ENCODE results near the gene LRRFIP2.

LRRFIP2 gene

DNA sequence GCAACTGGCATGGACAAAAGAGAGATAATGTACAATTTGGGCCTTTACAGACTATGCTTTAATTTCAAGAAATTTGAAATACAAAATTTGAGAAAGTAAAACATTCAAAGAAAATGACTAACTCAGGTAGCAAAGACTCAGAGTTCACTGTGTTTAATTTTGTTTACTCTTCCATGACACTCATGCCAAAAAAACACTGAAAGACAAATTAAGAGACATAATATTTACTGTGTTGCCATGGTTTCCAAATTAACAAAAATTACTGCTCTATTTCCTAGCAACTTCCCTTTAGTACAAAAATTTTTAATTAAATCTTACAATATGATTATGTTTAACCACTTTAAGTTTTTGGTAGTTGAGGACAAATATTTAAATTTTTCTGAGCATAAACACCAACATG, 29.6 kb downstream of the LRRFIP2 start:
- peak; percentile 26 for DNase-seq (ENCODE audit: low read depth)
- peaks cover 52% of the 10 kb centered on the region for H3K36me3 ChIP-seq (ENCODE audit: control insufficient read depth, insufficient read depth, low read length, severe bottlenecking)
- no peaks in the 10 kb centered on the region for H3K9me3 ChIP-seq (ENCODE audit: control insufficient read depth, low read length)
- H3K27me3 ChIP-seq (replicated peaks; ENCODE audit: control insufficient read depth, insufficient read depth, low read length): no peaks in the 10 kb centered on the region
- H3K4me1 ChIP-seq (ENCODE audit: control insufficient read depth, insufficient read depth, low read length): peaks cover 19% of the 10 kb centered on the region
- H3K9ac ChIP-seq (ENCODE audit: low read length): no peak overlapping the region
- H3K4me3 ChIP-seq (ENCODE audit: low read length): no peak overlapping the region

DNA sequence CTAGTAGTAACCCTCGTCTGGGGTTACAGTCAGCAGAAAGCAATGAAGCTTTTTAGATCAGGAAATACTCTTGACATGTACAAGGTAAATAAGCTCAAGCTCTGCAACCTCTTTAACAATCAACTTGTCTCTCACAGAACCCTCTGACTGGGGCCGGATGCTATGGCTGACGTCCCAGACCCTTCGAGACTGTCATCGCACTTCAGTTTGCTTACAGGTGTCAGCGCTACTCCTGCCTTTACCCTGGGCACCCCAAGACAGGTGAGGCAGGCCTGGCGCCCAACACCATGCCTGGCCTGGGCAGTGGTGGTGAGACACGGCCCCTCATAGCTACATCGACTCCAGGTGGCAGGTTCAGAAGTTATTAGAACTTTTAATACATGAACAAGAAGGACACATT, 30.6 kb downstream of the LRRFIP2 start:
- no peaks in the 10 kb centered on the region for H3K9me3 ChIP-seq (ENCODE audit: control insufficient read depth, low read length)
- H3K27me3 ChIP-seq (replicated peaks; ENCODE audit: control insufficient read depth, insufficient read depth, low read length): no peaks in the 10 kb centered on the region
- H3K9ac ChIP-seq (ENCODE audit: low read length): no peak overlapping the region
- no peak for DNase-seq (ENCODE audit: low read depth)
- no peak overlapping the region for H3K4me3 ChIP-seq (ENCODE audit: low read length)
- H3K36me3 ChIP-seq (ENCODE audit: control insufficient read depth, insufficient read depth, low read length, severe bottlenecking): peaks cover 49% of the 10 kb centered on the region
- H3K4me1 ChIP-seq (ENCODE audit: control insufficient read depth, insufficient read depth, low read length): peaks cover 19% of the 10 kb centered on the region

DNA sequence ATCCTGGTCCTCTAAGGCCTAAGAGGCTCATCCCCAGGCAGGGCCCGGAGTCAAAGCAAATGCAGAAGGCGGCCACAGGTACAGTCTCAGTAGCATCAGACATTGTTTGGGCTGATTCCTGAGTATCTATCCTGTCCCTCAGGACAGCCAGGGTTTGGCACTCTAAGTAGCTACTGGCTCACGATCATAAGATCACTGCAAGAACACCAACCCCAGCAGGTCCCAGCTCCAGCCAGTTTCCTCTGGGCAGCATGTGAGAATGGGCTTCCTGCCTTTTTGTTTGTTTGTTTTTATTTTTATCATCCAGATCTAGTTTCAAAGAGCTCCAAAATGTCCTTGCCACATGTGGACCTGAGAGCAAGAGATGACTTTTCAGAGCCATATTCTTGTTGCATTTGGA, 32.7 kb downstream of the LRRFIP2 start:
- Histone ChIP-seq H3K9ac (ENCODE audit: low read length) (no peak overlapping the region), H3K4me3 (ENCODE audit: low read length) (no peak overlapping the region), H3K27me3 (replicated peaks; ENCODE audit: control insufficient read depth, insufficient read depth, low read length) (no peaks in the 10 kb centered on the region), H3K4me1 (ENCODE audit: control insufficient read depth, insufficient read depth, low read length) (peaks cover 25% of the 10 kb centered on the region), H3K36me3 (ENCODE audit: control insufficient read depth, insufficient read depth, low read length, severe bottlenecking) (peaks cover 31% of the 10 kb centered on the region), H3K9me3 (ENCODE audit: control insufficient read depth, low read length) (no peaks in the 10 kb centered on the region)
- no peak for DNase-seq (ENCODE audit: low read depth)

DNA sequence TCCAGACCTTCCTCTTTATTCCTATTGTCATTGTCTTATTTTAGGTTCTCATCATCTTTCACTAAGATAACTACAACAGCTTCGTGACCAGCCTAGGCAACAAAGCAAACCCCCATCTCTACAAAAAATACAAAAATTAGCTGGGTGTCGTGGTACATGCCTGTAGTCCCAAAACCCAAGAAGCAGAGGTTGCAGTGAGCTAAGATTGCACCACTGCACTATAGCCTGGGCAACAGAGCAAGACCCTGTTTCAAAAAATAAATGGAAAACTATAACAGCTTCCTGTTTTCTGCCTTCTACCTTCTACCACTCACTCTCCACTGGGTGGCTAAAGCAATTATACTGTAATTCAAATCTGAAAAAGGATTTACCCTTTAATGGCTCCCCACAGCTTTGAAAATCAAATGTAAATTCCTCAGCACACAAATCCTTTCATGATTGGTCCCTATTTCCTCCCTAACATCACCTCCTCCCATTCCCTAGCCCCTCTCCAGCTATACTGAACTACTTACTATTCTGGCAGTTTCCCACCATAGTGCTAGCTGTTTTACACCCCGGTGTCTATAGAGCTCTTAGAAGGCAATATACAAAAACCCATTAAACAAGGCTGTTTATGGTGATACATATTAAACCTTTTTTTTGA, 33.4 kb downstream of the LRRFIP2 start:
- no peak overlapping the region for H3K4me3 ChIP-seq (ENCODE audit: low read length)
- peaks cover 26% of the 10 kb centered on the region for H3K36me3 ChIP-seq (ENCODE audit: control insufficient read depth, insufficient read depth, low read length, severe bottlenecking)
- DNase-seq (ENCODE audit: low read depth): no peak
- H3K4me1 ChIP-seq (ENCODE audit: control insufficient read depth, insufficient read depth, low read length): peaks cover 25% of the 10 kb centered on the region
- no peaks in the 10 kb centered on the region for H3K27me3 ChIP-seq (replicated peaks; ENCODE audit: control insufficient read depth, insufficient read depth, low read length)
- H3K9me3 ChIP-seq (ENCODE audit: control insufficient read depth, low read length): no peaks in the 10 kb centered on the region
- no peak overlapping the region for H3K9ac ChIP-seq (ENCODE audit: low read length)

DNA sequence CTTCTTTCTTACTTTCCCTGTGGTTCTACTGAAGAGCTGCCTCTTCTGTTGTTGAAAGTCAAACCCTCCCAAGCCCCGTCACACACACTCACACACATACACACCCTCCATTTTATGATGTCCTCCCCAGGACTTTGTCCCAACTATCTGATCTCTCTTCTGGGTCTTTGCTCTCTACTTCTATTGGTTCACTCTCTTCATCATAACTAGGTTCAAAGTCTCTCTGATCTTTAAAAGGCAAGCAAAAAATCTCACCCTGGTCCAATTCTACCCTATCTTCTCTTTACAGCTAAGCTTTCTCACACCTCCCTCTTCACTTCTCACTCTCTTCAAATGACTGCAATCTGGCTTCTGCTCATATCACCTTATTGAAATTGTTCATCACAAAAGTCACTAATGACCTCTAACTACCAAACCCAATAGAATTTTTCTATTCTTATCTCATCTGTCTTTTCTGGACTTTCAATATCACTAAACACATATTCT, 34.8 kb downstream of the LRRFIP2 start:
- no peaks in the 10 kb centered on the region for H3K27me3 ChIP-seq (replicated peaks; ENCODE audit: control insufficient read depth, insufficient read depth, low read length)
- DNase-seq (ENCODE audit: low read depth): no peak
- H3K4me3 ChIP-seq (ENCODE audit: low read length): no peak overlapping the region
- H3K9ac ChIP-seq (ENCODE audit: low read length): no peak overlapping the region
- peaks cover 17% of the 10 kb centered on the region for H3K4me1 ChIP-seq (ENCODE audit: control insufficient read depth, insufficient read depth, low read length)
- peaks cover 26% of the 10 kb centered on the region for H3K36me3 ChIP-seq (ENCODE audit: control insufficient read depth, insufficient read depth, low read length, severe bottlenecking)
- no peaks in the 10 kb centered on the region for H3K9me3 ChIP-seq (ENCODE audit: control insufficient read depth, low read length)

DNA sequence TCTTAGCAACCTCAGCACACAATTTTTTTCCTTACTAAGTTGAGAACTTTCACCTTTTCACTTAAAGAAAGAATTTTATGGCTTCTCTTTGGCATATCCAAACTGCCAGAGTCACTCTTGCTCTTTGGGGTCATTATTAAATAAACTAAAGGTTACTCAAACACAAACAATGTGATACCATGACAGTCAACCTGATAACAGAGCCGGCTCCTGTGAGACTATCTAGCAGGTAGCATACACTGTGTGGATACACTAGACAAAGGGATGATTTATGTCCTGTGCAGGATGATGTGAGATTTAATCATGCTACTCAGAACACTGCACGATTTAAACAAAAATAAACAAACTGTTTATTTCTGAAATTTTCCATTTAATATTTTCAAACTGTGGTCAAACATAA, 35.6 kb downstream of the LRRFIP2 start:
- Histone ChIP-seq H3K9me3 (ENCODE audit: control insufficient read depth, low read length) (no peaks in the 10 kb centered on the region), H3K4me3 (ENCODE audit: low read length) (no peak overlapping the region), H3K27me3 (replicated peaks; ENCODE audit: control insufficient read depth, insufficient read depth, low read length) (no peaks in the 10 kb centered on the region), H3K4me1 (ENCODE audit: control insufficient read depth, insufficient read depth, low read length) (peaks cover 16% of the 10 kb centered on the region), H3K36me3 (ENCODE audit: control insufficient read depth, insufficient read depth, low read length, severe bottlenecking) (peaks cover 26% of the 10 kb centered on the region), H3K9ac (ENCODE audit: low read length) (no peak overlapping the region)
- no peak for DNase-seq (ENCODE audit: low read depth)

DNA sequence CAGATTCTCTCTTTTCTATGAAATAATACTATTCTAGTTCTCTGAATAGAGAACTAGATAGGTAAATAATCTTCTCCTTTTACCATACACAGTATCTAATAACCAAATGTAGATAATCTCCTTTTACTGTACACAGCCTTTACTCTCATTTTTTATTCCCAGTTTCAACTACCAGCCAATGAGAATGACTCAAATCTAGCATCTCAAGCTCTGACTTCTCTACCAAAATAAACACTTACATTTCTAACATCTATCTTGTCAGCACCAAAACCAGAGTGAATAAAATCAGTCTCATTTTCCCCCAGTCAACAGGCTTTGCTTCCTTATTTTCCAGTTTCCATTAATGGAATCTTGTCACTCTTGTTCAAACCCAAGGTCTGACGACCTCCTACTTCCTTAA, 36.9 kb downstream of the LRRFIP2 start:
- H3K4me3 ChIP-seq (ENCODE audit: low read length): no peak overlapping the region

DNA sequence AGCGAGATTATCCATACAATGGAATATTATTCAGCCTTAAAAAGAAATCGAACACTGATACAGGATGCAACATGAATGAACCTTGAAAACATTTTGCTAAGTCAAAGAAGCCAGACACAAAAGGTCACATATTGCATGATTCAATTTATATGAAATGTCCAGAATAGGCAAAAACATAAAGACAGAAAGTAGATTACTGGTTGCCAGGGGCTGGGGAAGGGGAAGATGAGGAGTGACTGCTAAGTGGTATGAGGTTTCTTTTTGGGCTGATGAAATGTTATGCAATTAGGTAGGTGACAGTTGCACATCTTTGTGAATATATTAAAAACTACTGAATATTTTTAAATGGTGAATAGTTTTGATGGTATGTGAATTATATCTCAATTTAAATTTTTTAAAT, 38.3 kb downstream of the LRRFIP2 start:
- no peak overlapping the region for H3K4me3 ChIP-seq (ENCODE audit: low read length)
- H3K36me3 ChIP-seq (ENCODE audit: control insufficient read depth, insufficient read depth, low read length, severe bottlenecking): peaks cover 1% of the 10 kb centered on the region
- peak; percentile 48 for DNase-seq (ENCODE audit: low read depth)
- H3K4me1 ChIP-seq (ENCODE audit: control insufficient read depth, insufficient read depth, low read length): peaks cover 33% of the 10 kb centered on the region
- H3K27me3 ChIP-seq (replicated peaks; ENCODE audit: control insufficient read depth, insufficient read depth, low read length): no peaks in the 10 kb centered on the region
- no peaks in the 10 kb centered on the region for H3K9me3 ChIP-seq (ENCODE audit: control insufficient read depth, low read length)
- H3K9ac ChIP-seq (ENCODE audit: low read length): no peak overlapping the region

More for the DNA sequence above, 36.9 kb downstream of the LRRFIP2 start:
- H3K4me1 ChIP-seq (ENCODE audit: control insufficient read depth, insufficient read depth, low read length): peaks cover 19% of the 10 kb centered on the region
- no peak for DNase-seq (ENCODE audit: low read depth)
- peaks cover 15% of the 10 kb centered on the region for H3K36me3 ChIP-seq (ENCODE audit: control insufficient read depth, insufficient read depth, low read length, severe bottlenecking)
- H3K27me3 ChIP-seq (replicated peaks; ENCODE audit: control insufficient read depth, insufficient read depth, low read length): no peaks in the 10 kb centered on the region
- no peak overlapping the region for H3K9ac ChIP-seq (ENCODE audit: low read length)
- H3K9me3 ChIP-seq (ENCODE audit: control insufficient read depth, low read length): no peaks in the 10 kb centered on the region

DNA sequence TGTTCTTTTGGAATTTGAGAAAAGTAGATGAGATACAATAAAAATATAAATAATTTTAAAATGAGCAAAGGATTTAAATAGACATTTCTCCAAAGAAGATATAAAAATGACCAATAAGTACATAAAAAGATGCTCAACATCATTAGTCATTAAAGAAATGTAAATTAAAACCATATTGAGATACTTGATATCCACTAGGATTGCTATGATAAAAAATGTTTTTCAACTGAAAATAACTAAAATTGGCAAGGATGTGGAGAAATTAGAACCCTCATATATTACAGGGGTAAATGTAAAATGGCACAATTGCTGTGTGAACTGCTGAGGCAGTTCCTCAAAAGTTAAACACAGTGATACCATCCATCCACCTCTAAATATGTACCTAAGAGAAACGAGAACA, 38.8 kb downstream of the LRRFIP2 start:
- Histone ChIP-seq H3K27me3 (replicated peaks; ENCODE audit: control insufficient read depth, insufficient read depth, low read length) (no peaks in the 10 kb centered on the region), H3K9ac (ENCODE audit: low read length) (no peak overlapping the region), H3K9me3 (ENCODE audit: control insufficient read depth, low read length) (no peaks in the 10 kb centered on the region), H3K4me3 (ENCODE audit: low read length) (no peak overlapping the region), H3K36me3 (ENCODE audit: control insufficient read depth, insufficient read depth, low read length, severe bottlenecking) (no peaks in the 10 kb centered on the region), H3K4me1 (ENCODE audit: control insufficient read depth, insufficient read depth, low read length) (peaks cover 36% of the 10 kb centered on the region)
- no peak for DNase-seq (ENCODE audit: low read depth)

DNA sequence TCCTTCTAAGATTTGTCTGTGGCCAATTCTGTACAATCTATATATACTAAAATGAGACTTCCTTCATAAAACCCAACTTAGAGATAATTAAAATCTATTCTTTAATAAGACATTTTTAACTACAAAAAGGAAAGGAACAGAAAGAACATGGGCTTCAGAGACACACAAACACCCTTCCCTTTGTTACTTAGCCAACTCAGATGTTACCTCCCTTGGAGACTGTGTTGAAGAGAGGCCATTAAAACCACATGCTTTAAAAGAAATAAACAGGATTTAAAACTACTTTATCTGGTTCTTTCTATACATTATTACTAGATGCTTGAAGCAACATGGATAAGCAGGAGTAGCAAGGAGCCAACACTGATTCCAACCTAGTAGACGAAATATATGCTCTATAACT, 42.0 kb downstream of the LRRFIP2 start:
- H3K9me3 ChIP-seq (ENCODE audit: control insufficient read depth, low read length): no peaks in the 10 kb centered on the region
- peaks cover under 1% of the 10 kb centered on the region for H3K36me3 ChIP-seq (ENCODE audit: control insufficient read depth, insufficient read depth, low read length, severe bottlenecking)
- no peak for DNase-seq (ENCODE audit: low read depth)
- H3K4me3 ChIP-seq (ENCODE audit: low read length): no peak overlapping the region
- H3K27me3 ChIP-seq (replicated peaks; ENCODE audit: control insufficient read depth, insufficient read depth, low read length): no peaks in the 10 kb centered on the region
- H3K4me1 ChIP-seq (ENCODE audit: control insufficient read depth, insufficient read depth, low read length): peaks cover 32% of the 10 kb centered on the region
- no peak overlapping the region for H3K9ac ChIP-seq (ENCODE audit: low read length)

DNA sequence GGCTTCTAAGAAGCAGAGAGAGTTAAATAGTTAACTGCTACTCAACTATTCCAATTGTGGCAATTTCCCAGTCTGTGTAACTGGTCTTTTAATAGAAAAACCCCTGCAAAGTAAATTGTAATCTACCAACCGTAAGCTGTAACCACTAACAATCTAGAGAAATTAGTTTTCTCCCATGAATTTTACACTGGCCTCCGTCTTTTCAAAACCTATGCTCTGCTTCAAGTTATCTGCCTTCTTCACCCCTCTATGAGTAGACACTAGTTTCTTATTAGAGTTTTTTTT, 42.6 kb downstream of the LRRFIP2 start:
- Histone ChIP-seq H3K4me3 (ENCODE audit: low read length) (no peak overlapping the region), H3K9me3 (ENCODE audit: control insufficient read depth, low read length) (no peaks in the 10 kb centered on the region), H3K4me1 (ENCODE audit: control insufficient read depth, insufficient read depth, low read length) (peaks cover 27% of the 10 kb centered on the region), H3K36me3 (ENCODE audit: control insufficient read depth, insufficient read depth, low read length, severe bottlenecking) (peaks cover 5% of the 10 kb centered on the region), H3K27me3 (replicated peaks; ENCODE audit: control insufficient read depth, insufficient read depth, low read length) (no peaks in the 10 kb centered on the region), H3K9ac (ENCODE audit: low read length) (no peak overlapping the region)
- DNase-seq (ENCODE audit: low read depth): no peak
